GM23338 (cell line): Measurements from ENCODE around the gene DLG2. TPM values are rescaled to one million over a fixed set of nuclear protein-coding genes. Genes with fewer than 3 reads are reported as not detected.

Source experiments
- ATAC-seq: fragments of 200-7000 bp; cut with Tn5 transposase; 3 replicates; pipeline ENCODE4 v1.9.1; 2020
- DNase-seq: peaks from one replicate; pipeline ENCODE4 v3.0.0-alpha.2; 2015; ENCODE audit warnings: low spot score
- H2AFZ ChIP-seq: fragments of 200-600 bp; sonication (generic); 2 replicates; pipeline ENCODE4 v1.8.0; 2016; ENCODE audit warnings: antibody characterized with exemption, mild to moderate bottlenecking, moderate library complexity
- H3F3A ChIP-seq: fragments of 200-600 bp; sonication (generic); replicated peaks from 2 replicates; pipeline ENCODE4 v1.8.0; 2017; ENCODE audit warnings: antibody characterized with exemption, mixed run types, low read depth
- H3K27ac ChIP-seq: fragments of 200-600 bp; sonication (generic); 2 replicates; pipeline ENCODE4 v1.6.1; 2016; ENCODE audit warnings: low read depth
- H3K27me3 ChIP-seq: fragments of 200-600 bp; sonication (generic); 2 replicates; pipeline ENCODE4 v1.8.0; 2016; ENCODE audit warnings: mild to moderate bottlenecking, mixed run types, moderate library complexity; ENCODE audit not compliant: insufficient read depth
- H3K36me3 ChIP-seq: fragments of 200-600 bp; sonication (generic); 2 replicates; pipeline ENCODE4 v1.8.0; 2016; ENCODE audit warnings: mild to moderate bottlenecking; ENCODE audit not compliant: insufficient read depth
- H3K4me1 ChIP-seq: fragments of 200-600 bp; sonication (generic); 2 replicates; pipeline ENCODE4 v1.8.0; 2016; ENCODE audit warnings: mild to moderate bottlenecking, moderate library complexity; ENCODE audit not compliant: insufficient read depth
- H3K4me2 ChIP-seq: fragments of 200-600 bp; sonication (generic); 2 replicates; pipeline ENCODE4 v1.7.1; 2017; ENCODE audit warnings: mixed run types
- H3K4me3 ChIP-seq: fragments of 200-600 bp; sonication (generic); 2 replicates; pipeline ENCODE4 v1.6.1; 2016; ENCODE audit warnings: mixed run types
- H3K79me2 ChIP-seq: fragments of 200-600 bp; sonication (generic); replicated peaks from 2 replicates; pipeline ENCODE4 v1.8.0; 2017; ENCODE audit warnings: mild to moderate bottlenecking; ENCODE audit not compliant: insufficient read depth
- H3K9me2 ChIP-seq: fragments of 200-600 bp; sonication (generic); 2 replicates; pipeline ENCODE4 v1.8.0; 2017; ENCODE audit not compliant: insufficient read depth
- H4K20me1 ChIP-seq: fragments of 200-600 bp; sonication (generic); replicated peaks from 2 replicates; pipeline ENCODE4 v1.8.0; 2017; ENCODE audit warnings: mild to moderate bottlenecking; ENCODE audit not compliant: insufficient read depth
- H3K27ac Mint-ChIP-seq: 2 replicates; pipeline ENCODE4 v1.8.0; 2020; ENCODE audit warnings: inconsistent platforms, mild to moderate bottlenecking, moderate library complexity, mixed read lengths
- H3K27me3 Mint-ChIP-seq: 3 replicates; pipeline ENCODE4 v1.8.0; 2022; ENCODE audit warnings: low read depth, mild to moderate bottlenecking, moderate library complexity, mixed read lengths, inconsistent platforms; ENCODE audit not compliant: insufficient read depth, poor library complexity
- H3K36me3 Mint-ChIP-seq: 3 replicates; pipeline ENCODE4 v1.8.0; 2021; ENCODE audit warnings: low read depth, mild to moderate bottlenecking, inconsistent platforms, moderate library complexity, mixed read lengths
- H3K4me1 Mint-ChIP-seq: 3 replicates; pipeline ENCODE4 v1.8.0; 2020; ENCODE audit warnings: mild to moderate bottlenecking, inconsistent platforms, mixed read lengths
- H3K4me3 Mint-ChIP-seq: 3 replicates; pipeline ENCODE4 v1.8.0; 2021; ENCODE audit warnings: moderate library complexity, mild to moderate bottlenecking, inconsistent platforms, mixed read lengths
- H3K9me3 Mint-ChIP-seq: 3 replicates; pipeline ENCODE4 v1.8.0; 2020; ENCODE audit warnings: moderate library complexity, mild to moderate bottlenecking, inconsistent platforms, mixed read lengths
- EZH2 ChIP-seq: fragments of 200-600 bp; sonication (generic); IDR thresholded peaks from one replicate; pipeline ENCODE4 v1.8.0; 2017; ENCODE audit warnings: antibody characterized with exemption, mild to moderate bottlenecking, low read depth; ENCODE audit not compliant: unreplicated experiment
- EZH2phosphoT487 ChIP-seq: fragments of 200-600 bp; sonication (generic); IDR thresholded peaks from one replicate; pipeline ENCODE4 v1.8.1; 2018; ENCODE audit warnings: antibody characterized with exemption; ENCODE audit not compliant: unreplicated experiment
- JUNB ChIP-seq: IDR thresholded peaks from one replicate; pipeline ENCODE4 v1.6.1; 2016; ENCODE audit warnings: antibody characterized with exemption; ENCODE audit not compliant: unreplicated experiment
- STAT1 ChIP-seq: IDR thresholded peaks from one replicate; pipeline ENCODE4 v1.6.1; 2016; ENCODE audit warnings: antibody characterized with exemption; ENCODE audit not compliant: unreplicated experiment
- ZNF114 ChIP-seq: fragments of 250-450 bp; sonication (Bioruptor Pico); IDR thresholded peaks from 2 replicates; pipeline ENCODE4 v1.5.0; 2020; ENCODE audit warnings: mild to moderate bottlenecking, moderate library complexity
- ZNF331 ChIP-seq: fragments of 250-450 bp; sonication (Bioruptor Pico); IDR thresholded peaks from 2 replicates; pipeline ENCODE4 v1.5.0; 2020; ENCODE audit warnings: low read depth, mild to moderate bottlenecking, moderate library complexity
- polyA plus RNA-seq: library from polyadenylated mRNA; unstranded; fragments of >200 nt; fragmentation: Nextera tagmentation; extraction: Ambion mirVana; gene quantifications from 2 replicates; pipeline ENCODE4 v1.2.1, GENCODE V29; 2016
- total RNA-seq: library from RNA; depleted of rRNA; stranded (reverse); fragments of >200 nt; shearing (Covaris generic); gene quantifications from 2 replicates; pipeline ENCODE4 v1.2.3, GENCODE V29; 2014
- TF ChIP-seq, protein P1 (sequence below): IDR thresholded peaks from 2 replicates; pipeline ENCODE4 v1.6.1; 2016; ENCODE audit warnings: antibody characterized with exemption
- TF ChIP-seq, protein P2 (sequence below): IDR thresholded peaks from one replicate; pipeline ENCODE4 v1.6.1; 2018; ENCODE audit warnings: antibody characterized with exemption; ENCODE audit not compliant: unreplicated experiment
- TF ChIP-seq, protein P3 (sequence below), 2 experiments: fragments of 200-600 bp in 1 of 2; sonication (generic) in 1 of 2; conservative IDR thresholded peaks; 2 replicates each; pipeline versions ENCODE4 v1.5.1 to v1.6.1; 2016 to 2017; ENCODE audit warnings: antibody characterized with exemption in 2 of 2, low read depth in 2 of 2, mild to moderate bottlenecking in 2 of 2, moderate library complexity in 1 of 2

DLG2 gene
- total and polyA plus RNA-seq, 2 experiments from 2014 or later = 19.8 to 21.5 TPM

DNA sequence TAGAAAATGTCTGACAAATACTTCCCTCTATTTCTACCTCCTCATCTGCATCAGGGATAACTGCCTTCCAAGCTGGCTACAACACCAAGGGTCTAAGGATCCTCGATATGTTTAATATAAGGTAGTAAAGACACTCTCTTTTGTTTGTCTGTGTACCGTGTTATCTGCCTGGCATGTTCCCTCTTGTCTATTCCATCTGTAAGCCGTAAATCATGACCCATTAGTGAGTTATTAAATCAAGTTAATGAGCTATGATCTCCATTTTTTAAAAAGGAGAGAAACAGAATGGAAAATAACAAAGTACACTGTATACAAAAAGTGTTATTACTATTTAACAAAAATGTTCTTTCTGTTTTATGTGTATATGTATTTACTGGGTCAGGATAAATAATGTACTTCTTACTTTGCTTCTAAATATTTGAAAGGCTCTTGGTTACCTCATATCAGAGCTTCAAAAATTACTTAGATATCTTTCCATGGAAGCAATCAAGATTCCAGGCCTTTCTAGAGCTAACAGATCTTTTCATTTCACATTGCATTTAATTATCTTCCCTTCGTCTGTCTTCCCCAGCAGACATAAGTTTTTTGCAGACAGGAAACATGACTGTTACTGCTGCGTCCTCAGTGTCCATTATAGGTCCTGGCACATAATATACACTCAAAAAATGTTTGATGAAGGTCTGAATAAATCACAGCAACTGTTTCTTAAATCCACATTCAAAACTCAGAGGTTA, 1998.4 kb downstream of the DLG2 start:
- H3K9me3 Mint-ChIP-seq = no peaks in the 10 kb centered on the region
- Histone ChIP-seq H3K4me1 (peaks cover 7% of the 10 kb centered on the region; the same call in 1 of the 2 replicates), H3K36me3 (no peaks in the 10 kb centered on the region), H3K4me3 (no peak overlapping the region), H3K4me2 (no peak overlapping the region), H3K79me2 (no peaks in the 10 kb centered on the region), H2AFZ (no peak overlapping the region), H3F3A (no peaks in the 10 kb centered on the region), H3K27ac (no peak overlapping the region), H4K20me1 (no peaks in the 10 kb centered on the region), H3K9me2 (no peaks in the 10 kb centered on the region), H3K27me3 (no peaks in the 10 kb centered on the region)
- peak overlapping the region; percentile 20; the same call in 1 of the 2 replicates for H3K27ac Mint-ChIP-seq
- no peak for DNase-seq
- no peak for TF ChIP-seq EZH2phosphoT487
- TF ChIP-seq, protein P1, sequence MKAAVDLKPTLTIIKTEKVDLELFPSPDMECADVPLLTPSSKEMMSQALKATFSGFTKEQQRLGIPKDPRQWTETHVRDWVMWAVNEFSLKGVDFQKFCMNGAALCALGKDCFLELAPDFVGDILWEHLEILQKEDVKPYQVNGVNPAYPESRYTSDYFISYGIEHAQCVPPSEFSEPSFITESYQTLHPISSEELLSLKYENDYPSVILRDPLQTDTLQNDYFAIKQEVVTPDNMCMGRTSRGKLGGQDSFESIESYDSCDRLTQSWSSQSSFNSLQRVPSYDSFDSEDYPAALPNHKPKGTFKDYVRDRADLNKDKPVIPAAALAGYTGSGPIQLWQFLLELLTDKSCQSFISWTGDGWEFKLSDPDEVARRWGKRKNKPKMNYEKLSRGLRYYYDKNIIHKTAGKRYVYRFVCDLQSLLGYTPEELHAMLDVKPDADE = no peak
- no peak for TF ChIP-seq JUNB
- H3K36me3 Mint-ChIP-seq = no peaks in the 10 kb centered on the region
- no peak for ATAC-seq
- peaks cover 3% of the 10 kb centered on the region for H3K27me3 Mint-ChIP-seq
- no peak overlapping the region for H3K4me3 Mint-ChIP-seq
- H3K4me1 Mint-ChIP-seq = peaks cover 8% of the 10 kb centered on the region; the same call in 2 of the 3 replicates

DNA sequence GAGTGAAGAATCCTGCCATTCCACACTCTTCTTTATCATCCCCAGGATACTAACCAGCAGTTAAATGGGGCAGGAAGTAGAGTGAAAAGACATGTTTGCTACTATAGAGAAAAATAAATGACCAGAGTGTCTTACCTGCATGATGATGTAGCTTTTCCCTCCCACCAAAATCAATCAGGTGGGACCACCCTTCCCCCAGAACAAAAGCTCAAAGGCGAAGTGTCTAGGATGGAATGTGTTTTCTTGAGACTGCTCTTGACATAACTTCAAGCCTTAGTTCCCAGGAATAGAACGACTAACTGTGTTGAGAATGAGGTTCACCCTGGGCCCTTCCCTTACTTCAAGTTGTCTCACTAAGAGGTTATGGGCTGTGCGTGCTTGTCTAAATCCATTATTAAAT, 2001.8 kb downstream of the DLG2 start:
- Histone ChIP-seq H3K27me3 (no peaks in the 10 kb centered on the region), H3K4me2 (no peak overlapping the region), H4K20me1 (no peaks in the 10 kb centered on the region), H3K4me3 (no peak overlapping the region), H3F3A (no peaks in the 10 kb centered on the region), H3K9me2 (no peaks in the 10 kb centered on the region), H3K36me3 (no peaks in the 10 kb centered on the region), H3K79me2 (no peaks in the 10 kb centered on the region), H3K4me1 (peaks cover 7% of the 10 kb centered on the region; the same call in 1 of the 2 replicates), H2AFZ (no peak overlapping the region), H3K27ac (no peak overlapping the region)
- DNase-seq (no peak), ATAC-seq (no peak)
- Mint-ChIP-seq H3K27me3 (peaks cover 2% of the 10 kb centered on the region), H3K27ac (no peak overlapping the region), H3K9me3 (no peaks in the 10 kb centered on the region), H3K36me3 (no peaks in the 10 kb centered on the region), H3K4me3 (no peak overlapping the region), H3K4me1 (peaks cover 8% of the 10 kb centered on the region; the same call in 2 of the 3 replicates)
- TF ChIP-seq, protein P1 = no peak
- TF ChIP-seq, protein P2, sequence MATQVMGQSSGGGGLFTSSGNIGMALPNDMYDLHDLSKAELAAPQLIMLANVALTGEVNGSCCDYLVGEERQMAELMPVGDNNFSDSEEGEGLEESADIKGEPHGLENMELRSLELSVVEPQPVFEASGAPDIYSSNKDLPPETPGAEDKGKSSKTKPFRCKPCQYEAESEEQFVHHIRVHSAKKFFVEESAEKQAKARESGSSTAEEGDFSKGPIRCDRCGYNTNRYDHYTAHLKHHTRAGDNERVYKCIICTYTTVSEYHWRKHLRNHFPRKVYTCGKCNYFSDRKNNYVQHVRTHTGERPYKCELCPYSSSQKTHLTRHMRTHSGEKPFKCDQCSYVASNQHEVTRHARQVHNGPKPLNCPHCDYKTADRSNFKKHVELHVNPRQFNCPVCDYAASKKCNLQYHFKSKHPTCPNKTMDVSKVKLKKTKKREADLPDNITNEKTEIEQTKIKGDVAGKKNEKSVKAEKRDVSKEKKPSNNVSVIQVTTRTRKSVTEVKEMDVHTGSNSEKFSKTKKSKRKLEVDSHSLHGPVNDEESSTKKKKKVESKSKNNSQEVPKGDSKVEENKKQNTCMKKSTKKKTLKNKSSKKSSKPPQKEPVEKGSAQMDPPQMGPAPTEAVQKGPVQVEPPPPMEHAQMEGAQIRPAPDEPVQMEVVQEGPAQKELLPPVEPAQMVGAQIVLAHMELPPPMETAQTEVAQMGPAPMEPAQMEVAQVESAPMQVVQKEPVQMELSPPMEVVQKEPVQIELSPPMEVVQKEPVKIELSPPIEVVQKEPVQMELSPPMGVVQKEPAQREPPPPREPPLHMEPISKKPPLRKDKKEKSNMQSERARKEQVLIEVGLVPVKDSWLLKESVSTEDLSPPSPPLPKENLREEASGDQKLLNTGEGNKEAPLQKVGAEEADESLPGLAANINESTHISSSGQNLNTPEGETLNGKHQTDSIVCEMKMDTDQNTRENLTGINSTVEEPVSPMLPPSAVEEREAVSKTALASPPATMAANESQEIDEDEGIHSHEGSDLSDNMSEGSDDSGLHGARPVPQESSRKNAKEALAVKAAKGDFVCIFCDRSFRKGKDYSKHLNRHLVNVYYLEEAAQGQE = no peak
- no peak for TF ChIP-seq JUNB
- no peak for TF ChIP-seq STAT1
- TF ChIP-seq ZNF331 = no peak
- TF ChIP-seq, protein P3, sequence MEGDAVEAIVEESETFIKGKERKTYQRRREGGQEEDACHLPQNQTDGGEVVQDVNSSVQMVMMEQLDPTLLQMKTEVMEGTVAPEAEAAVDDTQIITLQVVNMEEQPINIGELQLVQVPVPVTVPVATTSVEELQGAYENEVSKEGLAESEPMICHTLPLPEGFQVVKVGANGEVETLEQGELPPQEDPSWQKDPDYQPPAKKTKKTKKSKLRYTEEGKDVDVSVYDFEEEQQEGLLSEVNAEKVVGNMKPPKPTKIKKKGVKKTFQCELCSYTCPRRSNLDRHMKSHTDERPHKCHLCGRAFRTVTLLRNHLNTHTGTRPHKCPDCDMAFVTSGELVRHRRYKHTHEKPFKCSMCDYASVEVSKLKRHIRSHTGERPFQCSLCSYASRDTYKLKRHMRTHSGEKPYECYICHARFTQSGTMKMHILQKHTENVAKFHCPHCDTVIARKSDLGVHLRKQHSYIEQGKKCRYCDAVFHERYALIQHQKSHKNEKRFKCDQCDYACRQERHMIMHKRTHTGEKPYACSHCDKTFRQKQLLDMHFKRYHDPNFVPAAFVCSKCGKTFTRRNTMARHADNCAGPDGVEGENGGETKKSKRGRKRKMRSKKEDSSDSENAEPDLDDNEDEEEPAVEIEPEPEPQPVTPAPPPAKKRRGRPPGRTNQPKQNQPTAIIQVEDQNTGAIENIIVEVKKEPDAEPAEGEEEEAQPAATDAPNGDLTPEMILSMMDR (conservative IDR thresholded peaks at IDR 0.05; ENCODE audit: low read depth in 2 of 2) = no peak
- TF ChIP-seq EZH2phosphoT487 = no peak
- no peak for TF ChIP-seq ZNF114 (CRISPR knock-in tag)
- no peak for TF ChIP-seq EZH2
